Loucy (cell line): ENCODE results near the gene SUSD3.

Experiments used
- H2AFZ ChIP-seq: fragments of 200-600 bp; sonication (generic); 2 replicates; pipeline ENCODE4 v1.6.0; 2016; ENCODE audit warnings: antibody characterized with exemption, mild to moderate bottlenecking, low read length, moderate library complexity
- H3F3A ChIP-seq: fragments of 200-600 bp; 2 replicates; pipeline ENCODE4 v1.6.0; 2016; ENCODE audit warnings: antibody characterized with exemption, low read depth, mild to moderate bottlenecking
- H3K27me3 ChIP-seq: fragments of 200-600 bp; sonication (generic); 2 replicates; pipeline ENCODE4 v1.6.1; 2014; ENCODE audit warnings: low read length, mild to moderate bottlenecking; ENCODE audit not compliant: insufficient read depth, poor library complexity, severe bottlenecking
- H3K36me3 ChIP-seq: fragments of 200-600 bp; sonication (generic); 2 replicates; pipeline ENCODE4 v1.6.1; 2016; ENCODE audit warnings: low read length; ENCODE audit not compliant: insufficient read depth
- H3K4me1 ChIP-seq: fragments of 200-600 bp; sonication (generic); 2 replicates; pipeline ENCODE4 v1.5.1; 2014; ENCODE audit warnings: low read length, mild to moderate bottlenecking; ENCODE audit not compliant: insufficient read depth, poor library complexity, severe bottlenecking
- H3K4me2 ChIP-seq: fragments of 200-600 bp; sonication (generic); 2 replicates; pipeline ENCODE4 v1.6.0; 2014; ENCODE audit warnings: antibody characterized with exemption, low read length, low read depth, mild to moderate bottlenecking; ENCODE audit not compliant: poor library complexity, severe bottlenecking
- H3K4me3 ChIP-seq: fragments of 200-600 bp; sonication (generic); 2 replicates; pipeline ENCODE4 v1.5.1; 2014; ENCODE audit warnings: low read length, mild to moderate bottlenecking, mixed read lengths; ENCODE audit not compliant: poor library complexity, severe bottlenecking
- H3K79me2 ChIP-seq: fragments of 200-600 bp; sonication (generic); 2 replicates; pipeline ENCODE4 v1.6.1; 2014; ENCODE audit warnings: low read length; ENCODE audit not compliant: insufficient read depth
- H3K9ac ChIP-seq: fragments of 200-600 bp; sonication (generic); 2 replicates; pipeline ENCODE4 v1.6.0; 2014; ENCODE audit warnings: mild to moderate bottlenecking, low read depth, low read length, moderate library complexity; ENCODE audit not compliant: poor library complexity, severe bottlenecking
- H3K9me2 ChIP-seq: fragments of 200-600 bp; sonication (generic); replicated peaks from 2 replicates; pipeline ENCODE4 v1.6.1; 2016; ENCODE audit warnings: low read depth, low read length, mixed read lengths
- H3K9me3 ChIP-seq: fragments of 200-600 bp; sonication (generic); 2 replicates; pipeline ENCODE4 v1.6.1; 2014; ENCODE audit warnings: mild to moderate bottlenecking, antibody characterized with exemption, low read length, low read depth; ENCODE audit not compliant: insufficient read depth
- H4K20me1 ChIP-seq: fragments of 200-600 bp; sonication (generic); 2 replicates; pipeline ENCODE4 v1.6.0; 2014; ENCODE audit warnings: antibody characterized with exemption, low read length, mild to moderate bottlenecking; ENCODE audit not compliant: insufficient read depth, poor library complexity, severe bottlenecking
- CTCF ChIP-seq: fragments of 200-600 bp; sonication (generic); conservative IDR thresholded peaks from 2 replicates; pipeline ENCODE4 v1.5.1; 2014; ENCODE audit warnings: mild to moderate bottlenecking, antibody characterized with exemption, low read length
- EZH2phosphoT487 ChIP-seq: fragments of 200-600 bp; IDR thresholded peaks from 2 replicates; pipeline ENCODE4 v1.6.1; 2018; ENCODE audit warnings: antibody characterized with exemption, mild to moderate bottlenecking, moderate library complexity, borderline replicate concordance

SUSD3 gene

GRCh38 chr9:93112864-93113389 lies 54.4 kb downstream of the SUSD3 start:
- peaks cover 54% of the 10 kb centered on the region; the same call in 1 of the 2 replicates for H3K36me3 ChIP-seq

DNA sequence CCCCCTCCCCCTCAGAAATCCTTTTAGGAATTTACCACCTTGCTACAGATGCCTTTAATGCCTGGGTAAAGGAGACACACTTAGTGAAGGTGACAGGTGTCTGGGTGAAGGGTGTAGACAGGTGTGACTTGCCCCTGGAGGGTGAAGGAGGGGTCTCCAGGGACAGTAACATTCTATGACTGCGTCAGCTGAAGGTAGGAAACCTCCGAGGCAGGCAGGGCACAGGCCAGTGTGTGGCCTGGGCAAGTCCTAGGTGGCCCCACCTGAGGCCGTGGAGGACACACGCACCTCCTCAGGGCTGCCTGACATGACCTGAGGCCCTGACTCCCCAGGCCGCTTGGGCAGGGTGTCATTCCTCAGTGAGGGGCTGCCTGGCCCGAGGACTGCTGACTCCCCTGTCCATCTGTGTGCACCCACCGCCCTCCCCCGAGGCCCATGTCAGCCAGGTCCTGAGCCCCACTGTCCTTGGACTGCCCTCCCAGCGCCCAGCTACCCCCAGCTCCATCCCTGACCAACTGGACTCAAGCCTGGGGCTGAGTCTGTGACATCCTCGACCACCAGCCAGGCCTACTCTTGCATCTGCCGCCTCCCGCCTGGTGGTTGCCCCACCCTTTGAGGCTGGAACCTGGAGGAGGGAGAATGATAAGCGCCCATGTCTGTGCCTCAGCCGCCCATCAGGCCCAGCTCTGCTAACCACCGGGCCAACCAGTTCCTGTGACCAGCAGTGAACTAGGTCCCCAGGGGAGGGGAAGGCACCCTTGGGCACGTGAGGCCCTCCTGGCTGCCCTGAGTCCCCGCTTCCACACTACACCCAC lies 55.9 kb downstream of the SUSD3 start:
- TF ChIP-seq EZH2phosphoT487, result no peak
- no peak for TF ChIP-seq CTCF
- peaks cover 46% of the 10 kb centered on the region; the same call in 1 of the 2 replicates for H3K36me3 ChIP-seq
- no peaks in the 10 kb centered on the region for H4K20me1 ChIP-seq
- no peak overlapping the region for H2AFZ ChIP-seq
- H3K4me2 ChIP-seq, result no peak overlapping the region
- no peaks in the 10 kb centered on the region for H3K9me2 ChIP-seq
- no peaks in the 10 kb centered on the region for H3K79me2 ChIP-seq
- H3K27me3 ChIP-seq, result no peaks in the 10 kb centered on the region
- no peaks in the 10 kb centered on the region for H3F3A ChIP-seq
- H3K9ac ChIP-seq, result no peak overlapping the region
- no peaks in the 10 kb centered on the region for H3K4me1 ChIP-seq
- no peak overlapping the region for H3K4me3 ChIP-seq
- H3K9me3 ChIP-seq, result no peaks in the 10 kb centered on the region

More at GRCh38 chr9:93112864-93113389, 54.4 kb downstream of the SUSD3 start:
- Histone ChIP-seq H2AFZ (no peak overlapping the region), H3K79me2 (peaks cover 8% of the 10 kb centered on the region; the same call in 1 of the 2 replicates), H3K9me2 (no peaks in the 10 kb centered on the region), H3K27me3 (no peaks in the 10 kb centered on the region), H3K4me2 (no peak overlapping the region), H3F3A (no peaks in the 10 kb centered on the region), H3K4me3 (no peak overlapping the region), H3K9ac (no peak overlapping the region), H3K9me3 (no peaks in the 10 kb centered on the region), H3K4me1 (no peaks in the 10 kb centered on the region), H4K20me1 (no peaks in the 10 kb centered on the region)
- TF ChIP-seq EZH2phosphoT487 (no peak), CTCF (no peak)

- Histone ChIP-seq H3K4me1 (no peaks in the 10 kb centered on the region), H3K9ac (no peak overlapping the region), H3K27me3 (no peaks in the 10 kb centered on the region), H3K36me3 (peaks cover 41% of the 10 kb centered on the region; the same call in 1 of the 2 replicates), H3K4me2 (no peak overlapping the region), H3K9me3 (no peaks in the 10 kb centered on the region), H3K79me2 (no peaks in the 10 kb centered on the region), H3K4me3 (no peak overlapping the region), H3F3A (no peaks in the 10 kb centered on the region), H3K9me2 (no peaks in the 10 kb centered on the region), H2AFZ (no peak overlapping the region), H4K20me1 (no peaks in the 10 kb centered on the region)
- TF ChIP-seq EZH2phosphoT487 (no peak), CTCF (no peak)
These were observed 56.5 kb downstream of the SUSD3 start for GRCh38 chr9:93114984-93115335.
